Activated CD4-positive, alpha-beta T cell treated with anti-CD3 and anti-CD28 coated beads, Interleukin-2, amount 50 U/mL, for 24 hours (primary cell): ENCODE data around the gene MATN1.

ENCODE experiments used
- DNase-seq, 2 donors: peaks; one replicate each; pipeline ENCODE4 v3.0.0-alpha.2; 2020; ENCODE audit warnings: low read depth in 1 of 2, low spot score in 1 of 2

MATN1 gene

GRCh38 chr1:30732277-30732996 is 9.1 kb upstream of the MATN1 start:
- no peak for DNase-seq

- no peak for DNase-seq
These were observed 8.5 kb upstream of the MATN1 start for GRCh38 chr1:30731806-30732276.

- no peak for DNase-seq
These were observed 7.9 kb upstream of the MATN1 start for GRCh38 chr1:30731109-30731805.

DNA sequence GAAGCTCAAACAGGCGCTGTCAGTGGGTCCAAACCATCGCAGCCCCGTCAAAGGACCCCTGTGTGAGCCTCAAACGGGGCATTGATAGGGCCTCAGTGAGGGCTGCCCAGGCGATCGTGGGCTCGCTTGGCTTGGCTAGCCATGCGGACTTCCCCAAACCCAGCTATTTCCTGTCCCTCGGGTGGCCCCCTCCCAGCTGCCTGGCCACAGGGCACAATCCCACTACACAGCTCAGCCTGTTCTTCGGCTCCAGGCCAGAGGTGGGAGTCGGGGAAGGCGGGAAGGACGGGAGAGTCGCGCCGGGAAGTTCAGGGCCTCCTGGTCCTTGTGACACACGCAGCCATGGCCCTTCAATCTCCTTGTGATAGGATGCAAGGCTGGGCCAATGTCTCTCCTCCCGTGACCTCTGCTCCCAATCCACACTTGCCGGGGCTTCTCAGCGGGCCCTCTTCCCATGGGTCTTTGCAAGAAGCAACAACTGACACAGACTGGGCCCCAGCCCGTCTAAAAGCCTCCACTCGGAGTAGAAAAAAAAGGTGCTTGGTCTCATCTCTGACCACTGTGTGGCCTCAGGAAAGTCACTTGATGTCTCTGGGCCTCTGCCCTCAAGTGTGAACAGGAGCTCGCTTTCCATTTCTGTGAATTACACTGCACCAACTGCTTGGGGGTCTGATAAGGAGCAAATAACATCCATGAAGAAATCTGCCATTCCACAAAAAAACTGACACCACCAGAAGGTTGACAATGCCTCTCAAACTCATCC is 7.1 kb upstream of the MATN1 start:
- no peak for DNase-seq

DNA sequence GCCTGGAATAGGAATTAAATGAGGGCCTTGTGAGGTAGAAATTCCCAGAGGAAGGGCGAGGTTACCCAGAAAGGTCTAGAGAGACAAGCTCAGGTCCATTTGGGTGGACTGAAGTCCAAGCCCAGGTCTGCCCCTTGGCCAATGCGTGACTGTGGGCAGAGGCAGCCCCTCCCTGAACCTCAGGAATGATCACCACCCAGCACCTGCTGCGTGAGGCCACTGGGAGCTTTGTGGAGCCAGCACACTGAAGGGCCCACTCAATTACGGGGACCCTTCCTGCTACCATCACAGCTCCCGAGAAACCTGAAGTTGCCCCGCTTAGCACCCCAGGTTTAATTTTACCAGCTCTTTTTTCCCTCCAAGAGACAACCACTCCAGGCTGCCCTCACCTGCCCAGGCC is 6.5 kb upstream of the MATN1 start:
- no peak for DNase-seq

DNA sequence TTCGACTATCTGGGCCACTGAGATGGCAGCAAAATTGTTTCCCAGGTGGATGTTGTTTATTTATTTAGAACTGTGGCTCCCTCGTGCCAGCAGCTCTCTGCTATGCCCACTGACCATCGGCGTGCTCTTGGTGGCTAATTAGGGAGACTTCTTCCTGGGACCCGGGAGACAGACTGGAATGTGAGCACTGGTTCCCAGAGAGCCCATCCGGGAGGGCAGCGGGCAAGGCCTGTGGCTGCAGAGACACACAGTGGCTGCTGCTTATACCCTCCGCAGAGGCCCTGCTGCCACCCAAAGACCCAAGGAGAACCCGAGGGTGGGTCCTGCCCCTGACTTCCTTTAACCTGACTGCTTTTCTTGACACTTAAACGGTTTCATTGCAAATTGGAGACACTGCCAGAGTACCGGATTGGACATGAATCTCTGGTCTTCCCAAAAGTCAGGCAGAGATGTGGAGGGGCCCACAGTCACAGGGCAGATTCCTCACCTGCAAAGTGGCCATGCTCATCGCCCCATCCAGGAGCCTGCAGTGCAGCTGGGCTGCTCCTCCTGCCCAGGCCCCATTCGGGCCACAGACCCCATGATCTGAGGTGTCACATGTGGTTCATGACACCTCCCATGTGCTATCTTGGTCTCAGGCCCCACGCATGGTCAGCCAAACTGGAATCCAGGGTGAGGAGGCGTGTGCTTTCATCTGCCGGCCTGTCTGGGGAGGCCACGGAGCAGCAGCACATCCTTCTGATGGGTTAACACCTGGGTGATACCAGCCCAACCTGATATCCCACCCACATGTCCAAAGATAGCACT is 5.7 kb upstream of the MATN1 start:
- DNase-seq: no peak

GRCh38 chr1:30728340-30728739 is 5.0 kb upstream of the MATN1 start:
- no peak for DNase-seq

DNA sequence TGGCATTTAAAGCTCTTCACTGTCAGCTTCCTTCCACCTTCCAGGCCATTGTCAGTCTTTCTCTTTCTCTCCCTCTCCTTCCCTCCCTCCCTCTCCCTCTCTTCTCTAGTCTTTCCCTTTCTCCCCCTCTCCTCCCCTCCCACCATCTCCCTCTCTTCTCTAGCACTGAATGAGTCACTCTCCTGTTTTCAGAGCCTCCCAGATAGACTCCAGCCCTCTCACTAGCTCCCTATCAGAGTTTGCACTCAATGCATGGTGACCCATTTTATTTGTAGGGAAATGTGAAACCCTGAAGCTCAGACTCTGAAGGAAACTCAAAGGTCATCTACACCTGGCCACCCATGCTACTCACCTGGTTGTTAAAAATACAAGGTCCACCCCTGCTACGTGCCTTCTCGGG is 4.4 kb upstream of the MATN1 start:
- no peak for DNase-seq

GRCh38 chr1:30726773-30727684 is 3.6 kb upstream of the MATN1 start:
- DNase-seq: no peak

DNA sequence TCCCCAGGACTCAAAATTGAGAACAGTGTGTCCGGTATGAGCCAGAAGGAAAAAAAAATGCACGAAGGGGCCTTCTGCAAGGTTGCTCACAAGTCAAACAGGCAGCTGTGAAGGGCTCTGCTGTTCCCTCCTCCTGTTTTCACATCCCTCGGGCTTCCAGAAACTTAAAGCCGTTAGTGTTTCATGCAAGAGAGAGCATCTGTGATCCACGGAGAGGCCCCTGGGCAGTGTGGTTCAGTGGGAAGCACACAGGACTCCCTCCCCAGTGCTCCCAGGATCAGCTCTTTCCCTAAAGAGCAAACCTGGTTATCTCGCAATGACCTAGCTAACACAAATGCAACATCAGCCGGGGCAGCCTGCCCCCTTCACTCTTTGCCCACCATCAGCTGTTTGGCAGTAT is 2.9 kb upstream of the MATN1 start:
- no peak for DNase-seq

DNA sequence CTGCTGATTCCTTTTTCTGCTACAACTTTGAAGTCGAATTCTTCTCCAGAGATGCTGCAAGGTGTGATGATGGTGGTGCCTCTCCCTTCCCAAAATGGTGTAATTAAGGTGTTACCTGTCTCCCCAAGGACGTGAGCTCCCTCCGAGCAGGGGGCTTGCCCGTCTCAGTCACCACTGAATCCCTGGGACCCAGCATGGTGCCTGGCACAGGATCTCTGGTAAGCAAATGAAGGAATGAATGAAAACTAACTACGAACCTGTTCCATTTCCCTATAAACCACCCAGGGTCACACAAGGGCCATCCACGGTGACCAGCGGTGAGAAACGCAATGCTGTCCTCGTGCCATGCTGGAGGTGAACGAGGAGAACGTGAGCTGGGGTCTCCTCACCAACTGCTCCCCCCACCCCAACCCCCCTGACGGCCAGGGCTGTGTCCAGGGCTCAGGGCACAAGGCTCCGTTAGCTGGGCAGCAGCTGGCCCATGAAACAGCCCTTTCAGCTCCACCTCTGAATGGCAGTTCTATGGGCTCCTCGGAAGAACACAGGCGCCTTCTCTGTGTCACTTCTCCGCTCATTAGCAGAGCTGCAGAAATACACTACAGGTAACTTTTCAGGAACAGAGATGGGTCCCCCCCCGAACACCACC is 2.2 kb upstream of the MATN1 start:
- no peak for DNase-seq

- DNase-seq: no peak
These were observed 1.5 kb upstream of the MATN1 start for GRCh38 chr1:30724655-30725421.

DNA sequence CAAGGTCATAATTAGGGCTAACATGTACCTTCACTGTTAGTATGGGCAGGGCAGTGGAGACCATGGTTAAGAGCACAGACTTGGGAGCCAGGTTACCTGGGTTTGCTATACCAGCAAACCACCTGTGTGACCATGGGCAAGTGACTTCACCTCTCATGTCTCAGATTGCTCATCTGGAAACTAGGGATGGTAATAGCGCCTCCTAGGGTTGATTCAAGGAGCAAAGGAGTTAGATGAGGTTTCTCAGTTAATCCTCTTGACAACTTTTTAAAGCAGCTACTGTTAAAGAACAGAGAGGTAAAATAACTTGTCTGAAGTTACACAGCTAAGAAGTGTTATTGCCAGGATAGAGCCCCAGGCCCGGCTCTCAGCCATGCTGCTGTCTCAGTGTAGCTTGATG is 790 bp upstream of the MATN1 start:
- no peak for DNase-seq

- DNase-seq: no peak
These were observed 1.4 kb downstream of the MATN1 start for GRCh38 chr1:30721812-30722537.

- DNase-seq: no peak
These were observed 2.0 kb downstream of the MATN1 start for GRCh38 chr1:30721341-30721793.

GRCh38 chr1:30720271-30721223 is 2.8 kb downstream of the MATN1 start:
- no peak for DNase-seq
